ENCODE results near the gene COL16A1.

The COL16A1 gene

DNA sequence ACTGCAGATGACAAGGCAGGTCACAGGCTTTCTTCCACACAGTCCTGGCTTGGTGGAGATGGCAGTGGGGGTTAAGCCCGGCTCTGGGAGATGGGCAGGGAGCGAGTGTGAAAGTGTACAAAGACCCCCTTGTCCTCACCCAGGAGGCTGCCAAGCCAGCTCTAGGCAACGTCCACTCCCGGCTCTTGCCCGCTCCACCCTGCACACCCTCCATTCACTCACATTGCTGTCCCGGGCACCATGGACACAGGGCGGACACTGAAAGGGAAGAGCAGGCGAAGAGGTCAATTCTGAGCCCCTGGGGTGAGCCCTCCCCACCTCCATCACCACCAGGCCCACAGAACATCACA is 8.9 kb downstream of the COL16A1 start:
- DNase-seq (ENCODE audit: low read depth), result no peak

DNA sequence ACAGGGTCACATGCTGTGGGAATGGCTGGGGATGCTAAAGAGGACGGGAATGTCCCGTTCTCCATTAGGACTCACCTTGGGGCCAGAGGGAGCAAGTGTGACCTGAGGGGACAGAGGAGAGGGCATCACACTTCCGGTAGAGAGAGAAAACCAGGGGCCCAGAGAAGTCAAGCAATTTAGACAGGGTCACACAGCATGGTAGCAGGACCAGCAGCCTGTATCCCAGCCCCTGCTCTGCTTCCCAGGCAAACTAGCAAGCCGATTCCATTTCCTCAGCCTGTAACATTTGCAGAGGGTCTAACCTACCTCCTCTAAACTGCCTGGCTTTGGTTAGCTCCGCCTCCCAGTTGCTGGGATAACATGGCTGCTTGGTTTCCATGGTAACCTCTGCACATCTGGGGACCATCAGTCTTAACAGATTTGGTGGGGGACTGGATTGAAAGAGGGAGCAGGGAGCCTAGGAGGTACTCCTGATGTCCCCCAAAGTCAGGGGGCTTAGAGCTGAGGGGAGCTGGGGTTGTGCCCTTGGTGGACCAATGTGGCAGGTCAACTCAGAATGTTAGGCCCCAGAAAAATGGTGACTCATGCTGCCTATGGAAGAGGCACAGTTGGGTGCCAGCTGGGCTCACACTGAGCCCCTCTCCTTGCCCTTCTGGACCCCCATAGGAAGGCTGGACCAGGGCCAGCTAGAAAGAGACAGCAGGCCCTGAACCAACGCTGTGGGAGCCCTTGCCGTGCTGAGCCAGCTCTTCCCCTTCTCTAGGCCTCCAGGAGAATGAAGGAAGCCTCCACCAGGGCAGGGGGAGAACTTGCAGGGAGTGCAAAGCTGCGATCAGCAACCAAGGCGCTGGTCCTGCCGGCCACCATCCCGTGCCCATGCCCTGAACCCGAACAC is 9.5 kb downstream of the COL16A1 start:
- TF ChIP-seq CTCF (IDR thresholded peaks at IDR 0.05; ENCODE audit: control insufficient read depth, insufficient read depth, low read depth, low read length, missing control alignments), result no peak
- DNase-seq (ENCODE audit: low read depth), result no peak
- H3K4me3 ChIP-seq (ENCODE audit: control insufficient read depth, low read depth, low read length), result no peak overlapping the region

More for the DNA sequence above, 8.9 kb downstream of the COL16A1 start:
- no peak for TF ChIP-seq CTCF (IDR thresholded peaks at IDR 0.05; ENCODE audit: control insufficient read depth, insufficient read depth, low read depth, low read length, missing control alignments)
- H3K4me3 ChIP-seq (ENCODE audit: control insufficient read depth, low read depth, low read length), result no peak overlapping the region

GRCh38 chr1:31693231-31693630 is 10.6 kb downstream of the COL16A1 start:
- no peak for TF ChIP-seq CTCF (IDR thresholded peaks at IDR 0.05; ENCODE audit: control insufficient read depth, insufficient read depth, low read depth, low read length, missing control alignments)
- no peak for DNase-seq (ENCODE audit: low read depth)
- H3K4me3 ChIP-seq (ENCODE audit: control insufficient read depth, low read depth, low read length), result no peak overlapping the region

DNA sequence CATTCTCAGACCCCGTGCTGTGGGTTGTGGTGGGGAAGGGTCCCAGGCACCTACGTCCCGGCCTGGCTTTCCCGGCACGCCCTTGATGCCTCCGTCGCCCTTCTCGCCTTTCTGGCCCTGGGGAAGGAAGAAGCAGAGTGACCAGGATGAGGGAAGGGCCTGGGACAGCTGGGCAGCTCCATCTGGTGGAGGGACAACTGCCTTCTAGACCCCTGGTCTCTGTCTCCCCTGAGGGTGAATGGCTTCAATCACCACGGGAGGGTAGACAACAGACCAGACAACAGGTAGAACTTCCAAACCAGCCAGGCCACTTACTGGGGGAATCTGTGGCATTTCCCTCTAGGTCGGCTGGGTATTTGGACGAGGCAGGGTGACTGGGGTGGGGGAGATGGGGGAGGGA is 11.9 kb downstream of the COL16A1 start:
- TF ChIP-seq CTCF (IDR thresholded peaks at IDR 0.05; ENCODE audit: control insufficient read depth, insufficient read depth, low read depth, low read length, missing control alignments), result no peak
- H3K4me3 ChIP-seq (ENCODE audit: control insufficient read depth, low read depth, low read length), result no peak overlapping the region
- no peak for DNase-seq (ENCODE audit: low read depth)

DNA sequence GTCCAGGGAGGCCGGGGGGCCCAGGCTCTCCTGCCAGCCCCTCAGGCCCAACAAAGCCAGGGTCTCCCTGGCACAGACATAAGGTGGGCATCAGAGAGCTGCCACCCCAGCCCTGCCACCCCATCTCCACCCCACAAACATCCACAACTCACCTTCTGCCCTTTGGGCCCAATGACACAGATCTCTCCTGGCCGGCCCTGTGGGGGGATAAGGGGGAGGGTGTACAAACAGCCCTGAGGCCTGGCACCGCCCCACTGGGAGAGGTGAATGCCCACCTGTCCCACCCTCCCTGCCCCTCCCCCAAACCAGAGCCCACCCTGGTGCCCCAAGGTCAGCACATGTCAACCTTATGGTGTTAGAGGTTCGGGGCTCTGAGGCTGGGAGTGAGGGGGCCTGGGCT is 12.4 kb downstream of the COL16A1 start:
- no peak overlapping the region for H3K4me3 ChIP-seq (ENCODE audit: control insufficient read depth, low read depth, low read length)
- DNase-seq (ENCODE audit: low read depth), result no peak
- TF ChIP-seq CTCF (IDR thresholded peaks at IDR 0.05; ENCODE audit: control insufficient read depth, insufficient read depth, low read depth, low read length, missing control alignments), result no peak

GRCh38 chr1:31690921-31691320 is 12.9 kb downstream of the COL16A1 start:
- no peak for TF ChIP-seq CTCF (IDR thresholded peaks at IDR 0.05; ENCODE audit: control insufficient read depth, insufficient read depth, low read depth, low read length, missing control alignments)
- no peak overlapping the region for H3K4me3 ChIP-seq (ENCODE audit: control insufficient read depth, low read depth, low read length)
- DNase-seq (ENCODE audit: low read depth), result no peak

Data from AG09309 (cell line).